ENCODE data around the gene RASSF4.

RASSF4 gene

GRCh38 chr10:44992732-44993225 lies 33.2 kb downstream of the RASSF4 start:
- in situ Hi-C loops (cut with HindIII; ENCODE audit: low sequenced_read_pairs), result no loop called here
- no peak for TF ChIP-seq CTCF (IDR thresholded peaks at IDR 0.05; ENCODE audit: low read depth, low read length, missing control alignments)
- no peak overlapping the region for H3K4me3 ChIP-seq (ENCODE audit: low read depth, low read length)
- no peak for DNase-seq (ENCODE audit: low read depth)

- H3K4me3 ChIP-seq (ENCODE audit: low read depth, low read length), result no peak overlapping the region
- no peak for TF ChIP-seq CTCF (IDR thresholded peaks at IDR 0.05; ENCODE audit: low read depth, low read length, missing control alignments)
- DNase-seq (ENCODE audit: low read depth), result no peak
- in situ Hi-C loops (cut with HindIII; ENCODE audit: low sequenced_read_pairs), result no loop called here
Measured at GRCh38 chr10:44993226-44993921, 33.8 kb downstream of the RASSF4 start.

- TF ChIP-seq CTCF (IDR thresholded peaks at IDR 0.05; ENCODE audit: low read depth, low read length, missing control alignments), result no peak
- H3K4me3 ChIP-seq (ENCODE audit: low read depth, low read length), result no peak overlapping the region
- DNase-seq (ENCODE audit: low read depth), result no peak
- in situ Hi-C loops (cut with HindIII; ENCODE audit: low sequenced_read_pairs), result no loop called here
Measured at GRCh38 chr10:44993922-44994751, 34.5 kb downstream of the RASSF4 start.

- no peak overlapping the region for H3K4me3 ChIP-seq (ENCODE audit: low read depth, low read length)
- no peak for TF ChIP-seq CTCF (IDR thresholded peaks at IDR 0.05; ENCODE audit: low read depth, low read length, missing control alignments)
Measured at GRCh38 chr10:44994752-44995530, 35.3 kb downstream of the RASSF4 start.

GRCh38 chr10:44995581-44995913 lies 35.9 kb downstream of the RASSF4 start:
- in situ Hi-C loops (cut with HindIII; ENCODE audit: low sequenced_read_pairs), result no loop called here
- no peak for DNase-seq (ENCODE audit: low read depth)
- no peak for TF ChIP-seq CTCF (IDR thresholded peaks at IDR 0.05; ENCODE audit: low read depth, low read length, missing control alignments)

More at GRCh38 chr10:44994752-44995530, 35.3 kb downstream of the RASSF4 start:
- no peak for DNase-seq (ENCODE audit: low read depth)
- in situ Hi-C loops (cut with HindIII; ENCODE audit: low sequenced_read_pairs), result no loop called here

More at GRCh38 chr10:44995581-44995913, 35.9 kb downstream of the RASSF4 start:
- no peak overlapping the region for H3K4me3 ChIP-seq (ENCODE audit: low read depth, low read length)
